ENCODE measurements around the gene CLCNKB.

Gene CLCNKB

DNA sequence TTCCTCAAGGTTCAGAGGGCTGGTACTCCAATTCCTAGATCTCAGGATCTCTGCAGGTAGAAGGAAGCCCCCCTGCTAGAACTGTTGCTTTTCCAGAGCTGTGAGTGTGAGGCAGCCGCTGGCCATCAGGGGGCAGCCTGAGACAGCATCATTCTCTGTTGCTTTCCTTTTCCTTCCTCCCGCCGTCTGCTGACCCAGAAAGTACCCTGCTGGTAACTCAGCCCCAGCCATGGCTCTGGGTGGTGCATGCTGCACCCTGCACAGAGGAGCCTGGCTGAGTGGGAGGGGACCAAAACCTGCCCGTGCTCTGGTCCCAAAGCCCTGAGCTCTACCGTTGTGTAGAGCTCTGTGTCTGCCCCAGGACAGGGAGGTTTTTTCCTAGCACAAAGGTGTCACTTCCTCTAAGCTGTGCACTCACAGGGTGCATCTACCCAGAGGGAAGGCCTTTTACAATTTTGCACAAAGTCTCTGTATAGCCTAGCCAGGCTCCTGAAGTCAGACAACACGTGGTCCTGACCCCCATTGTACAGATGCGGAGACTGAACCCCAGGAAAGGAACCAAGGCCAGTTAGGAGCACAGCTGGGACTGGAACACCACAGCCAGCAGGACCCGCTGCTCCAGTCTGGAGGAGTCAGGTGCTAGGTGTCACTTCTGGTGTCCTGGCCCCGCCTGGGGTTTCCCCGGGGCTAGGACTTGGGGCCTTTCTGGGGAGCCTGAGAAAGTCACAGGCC is 35.5 kb downstream of the CLCNKB start:
- H3K4me3 ChIP-seq (IDR thresholded peaks at IDR 0.05; ENCODE audit: insufficient read depth, low read depth, low read length): no peak overlapping the region
- peak overlapping the region; percentile 33; the same call in 1 of the 2 replicates for H3K4me2 ChIP-seq

DNA sequence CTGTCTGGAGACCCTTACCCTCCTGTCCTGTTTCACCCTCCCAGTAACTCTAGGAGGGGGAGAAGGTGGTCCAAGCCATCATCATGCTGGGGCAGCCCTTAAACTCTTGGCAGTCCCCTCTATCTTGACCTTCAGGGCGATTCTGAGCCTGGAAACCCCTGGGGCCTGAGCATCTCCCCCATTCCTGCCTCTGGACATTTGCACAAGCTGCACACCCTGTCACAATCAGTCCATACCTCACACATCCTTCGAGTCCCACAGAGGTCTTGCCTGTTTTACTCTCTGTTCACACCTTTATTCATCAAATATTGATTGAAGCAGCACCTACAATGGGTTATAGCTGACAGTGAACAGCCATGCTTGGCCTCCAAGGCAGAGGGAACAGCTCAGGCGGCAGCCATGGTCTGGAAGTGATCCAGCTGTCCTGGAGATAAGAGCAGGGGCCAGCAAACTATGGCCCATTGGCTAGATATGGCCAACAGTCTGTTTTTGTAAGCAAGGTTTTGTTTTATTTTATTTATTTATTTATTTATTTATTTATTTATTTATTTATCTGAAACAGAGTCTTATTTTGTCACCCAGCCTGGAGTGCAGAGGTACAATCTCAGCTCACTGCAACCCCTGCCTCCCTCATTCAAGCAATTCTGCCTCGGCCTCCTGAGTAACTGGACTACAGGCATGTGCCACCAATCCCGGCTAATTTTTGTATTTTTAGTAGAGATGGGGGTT is 37.0 kb downstream of the CLCNKB start:
- H3K36me3 ChIP-seq (ENCODE audit: insufficient read depth): no peaks in the 10 kb centered on the region
- H4K20me1 ChIP-seq (ENCODE audit: insufficient read depth): no peaks in the 10 kb centered on the region
- H3K79me2 ChIP-seq (ENCODE audit: insufficient read depth, low read depth): no peaks in the 10 kb centered on the region
- H3K9ac ChIP-seq: no peak overlapping the region
- no peak overlapping the region for H3K27ac ChIP-seq
- no peak overlapping the region for H3K4me2 ChIP-seq
- H3K4me1 ChIP-seq (ENCODE audit: low read depth, poor library complexity, severe bottlenecking): peaks cover 13% of the 10 kb centered on the region
- H3K27me3 ChIP-seq (ENCODE audit: insufficient read depth, low read depth): no peaks in the 10 kb centered on the region
- H3K4me3 ChIP-seq (IDR thresholded peaks at IDR 0.05; ENCODE audit: insufficient read depth, low read depth, low read length): no peak overlapping the region
- no peak overlapping the region for H2AFZ ChIP-seq (ENCODE audit: low read depth)
- TF ChIP-seq, protein P1, sequence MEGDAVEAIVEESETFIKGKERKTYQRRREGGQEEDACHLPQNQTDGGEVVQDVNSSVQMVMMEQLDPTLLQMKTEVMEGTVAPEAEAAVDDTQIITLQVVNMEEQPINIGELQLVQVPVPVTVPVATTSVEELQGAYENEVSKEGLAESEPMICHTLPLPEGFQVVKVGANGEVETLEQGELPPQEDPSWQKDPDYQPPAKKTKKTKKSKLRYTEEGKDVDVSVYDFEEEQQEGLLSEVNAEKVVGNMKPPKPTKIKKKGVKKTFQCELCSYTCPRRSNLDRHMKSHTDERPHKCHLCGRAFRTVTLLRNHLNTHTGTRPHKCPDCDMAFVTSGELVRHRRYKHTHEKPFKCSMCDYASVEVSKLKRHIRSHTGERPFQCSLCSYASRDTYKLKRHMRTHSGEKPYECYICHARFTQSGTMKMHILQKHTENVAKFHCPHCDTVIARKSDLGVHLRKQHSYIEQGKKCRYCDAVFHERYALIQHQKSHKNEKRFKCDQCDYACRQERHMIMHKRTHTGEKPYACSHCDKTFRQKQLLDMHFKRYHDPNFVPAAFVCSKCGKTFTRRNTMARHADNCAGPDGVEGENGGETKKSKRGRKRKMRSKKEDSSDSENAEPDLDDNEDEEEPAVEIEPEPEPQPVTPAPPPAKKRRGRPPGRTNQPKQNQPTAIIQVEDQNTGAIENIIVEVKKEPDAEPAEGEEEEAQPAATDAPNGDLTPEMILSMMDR (conservative IDR thresholded peaks at IDR 0.05; ENCODE audit: low read depth, low read length): no peak

More for the DNA sequence above, 35.5 kb downstream of the CLCNKB start:
- H3K27me3 ChIP-seq (ENCODE audit: insufficient read depth, low read depth): no peaks in the 10 kb centered on the region
- H3K4me1 ChIP-seq (ENCODE audit: low read depth, poor library complexity, severe bottlenecking): peaks cover 24% of the 10 kb centered on the region
- H3K79me2 ChIP-seq (ENCODE audit: insufficient read depth, low read depth): no peaks in the 10 kb centered on the region
- no peaks in the 10 kb centered on the region for H4K20me1 ChIP-seq (ENCODE audit: insufficient read depth)
- H3K9ac ChIP-seq: peak overlapping the region; percentile 25; the same call in 1 of the 2 replicates
- TF ChIP-seq, protein P1 (conservative IDR thresholded peaks at IDR 0.05; ENCODE audit: low read depth, low read length): peak; percentile 87
- no peaks in the 10 kb centered on the region for H3K36me3 ChIP-seq (ENCODE audit: insufficient read depth)
- peak overlapping the region; percentile 74 for H2AFZ ChIP-seq (ENCODE audit: low read depth)
- H3K27ac ChIP-seq: peak overlapping the region; percentile 52

DNA sequence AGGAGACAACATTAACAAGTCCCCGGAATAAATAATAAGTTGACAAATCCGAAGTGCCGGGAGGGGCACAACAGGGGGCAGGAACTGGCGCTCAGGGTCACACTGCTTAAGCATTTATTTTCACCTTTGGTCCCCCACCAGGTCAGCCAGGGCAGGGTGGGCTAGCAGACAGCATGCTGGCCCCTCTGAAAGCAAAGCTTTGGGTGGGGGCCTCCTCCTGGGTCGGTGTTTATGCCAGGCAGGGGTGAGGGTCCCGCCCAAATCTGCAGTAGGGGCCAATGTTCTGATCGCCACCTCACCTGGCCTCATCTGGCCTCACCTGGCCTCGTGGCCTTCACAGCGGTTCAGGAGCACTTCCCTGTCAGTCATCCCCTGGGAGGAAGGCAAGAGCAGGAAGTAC is 38.1 kb downstream of the CLCNKB start:
- Histone ChIP-seq H3K4me2 (no peak overlapping the region), H3K9ac (no peak overlapping the region), H3K27ac (no peak overlapping the region), H4K20me1 (ENCODE audit: insufficient read depth) (no peaks in the 10 kb centered on the region), H3K4me1 (ENCODE audit: low read depth, poor library complexity, severe bottlenecking) (peaks cover 13% of the 10 kb centered on the region), H3K36me3 (ENCODE audit: insufficient read depth) (no peaks in the 10 kb centered on the region), H3K4me3 (IDR thresholded peaks at IDR 0.05; ENCODE audit: insufficient read depth, low read depth, low read length) (no peak overlapping the region), H3K27me3 (ENCODE audit: insufficient read depth, low read depth) (no peaks in the 10 kb centered on the region), H3K79me2 (ENCODE audit: insufficient read depth, low read depth) (no peaks in the 10 kb centered on the region), H2AFZ (ENCODE audit: low read depth) (no peak overlapping the region)
- TF ChIP-seq, protein P1 (conservative IDR thresholded peaks at IDR 0.05; ENCODE audit: low read depth, low read length): no peak

DNA sequence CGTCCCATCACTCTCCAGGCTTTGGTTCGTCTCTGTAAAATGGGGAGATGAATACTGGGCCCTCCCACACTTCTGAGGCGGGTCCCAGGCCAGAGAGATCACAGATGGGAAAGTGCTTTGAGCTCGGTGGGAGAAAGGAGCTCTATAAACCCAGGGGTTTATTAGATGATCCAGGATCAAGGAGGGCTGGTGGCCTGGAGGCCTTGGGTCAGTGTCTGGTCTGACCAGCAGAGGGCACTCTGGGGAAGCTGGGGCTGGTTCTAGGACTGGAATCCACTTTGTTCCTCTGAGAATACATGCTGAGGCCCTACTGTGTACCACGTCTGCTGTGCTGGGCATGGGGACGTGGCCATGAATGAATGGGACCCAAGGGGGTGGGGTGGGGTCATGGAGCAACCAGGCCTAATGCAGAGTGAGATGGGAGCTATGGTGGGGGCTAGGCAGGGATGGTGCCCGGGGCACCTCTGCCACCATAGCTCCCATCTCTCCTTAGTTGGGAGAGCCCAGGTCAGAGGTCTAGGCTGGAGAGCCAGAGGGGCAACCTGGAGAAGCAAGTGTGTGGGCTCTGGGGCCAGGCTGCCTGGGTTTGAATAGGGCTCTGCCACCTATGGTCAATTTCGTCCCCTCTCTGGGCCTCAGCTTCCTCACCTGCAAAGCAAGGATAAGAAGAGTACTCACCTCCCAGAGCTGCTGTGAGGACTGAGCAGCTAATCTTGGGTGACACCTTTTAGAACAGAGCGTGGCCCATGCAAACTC is 38.9 kb downstream of the CLCNKB start:
- H3K4me3 ChIP-seq (IDR thresholded peaks at IDR 0.05; ENCODE audit: insufficient read depth, low read depth, low read length): no peak overlapping the region
- peaks cover 13% of the 10 kb centered on the region for H3K4me1 ChIP-seq (ENCODE audit: low read depth, poor library complexity, severe bottlenecking)
- H4K20me1 ChIP-seq (ENCODE audit: insufficient read depth): no peaks in the 10 kb centered on the region
- no peak overlapping the region for H3K9ac ChIP-seq
- H3K27me3 ChIP-seq (ENCODE audit: insufficient read depth, low read depth): no peaks in the 10 kb centered on the region
- H2AFZ ChIP-seq (ENCODE audit: low read depth): no peak overlapping the region
- TF ChIP-seq, protein P1 (conservative IDR thresholded peaks at IDR 0.05; ENCODE audit: low read depth, low read length): peak; percentile 83
- H3K4me2 ChIP-seq: no peak overlapping the region
- H3K79me2 ChIP-seq (ENCODE audit: insufficient read depth, low read depth): no peaks in the 10 kb centered on the region
- H3K36me3 ChIP-seq (ENCODE audit: insufficient read depth): no peaks in the 10 kb centered on the region
- H3K27ac ChIP-seq: no peak overlapping the region

All from KMS-11 (cell line).